WTC11 (cell line): Measurements from ENCODE around the gene GPR149. TPM values are rescaled to one million over a fixed set of nuclear protein-coding genes. Genes with fewer than 3 reads are reported as not detected.

Experiments used
- ATAC-seq: fragments of 200-7000 bp; cut with Tn5 transposase; 2 replicates; pipeline ENCODE4 v1.10.0; 2021; ENCODE audit warnings: mild to moderate bottlenecking, moderate library complexity
- CTCF ChIA-PET: fragments of 300-600 bp; sonication (Branson Sonifier 250); formaldehyde crosslinking; loops from one replicate; lab custom pipeline; 2021; ENCODE audit warnings: antibody characterized with exemption; lab: Charles Lee
- POLR2A ChIA-PET: fragments of 350-600 bp; sonication (Branson Sonifier 250); formaldehyde crosslinking; loops from one replicate; lab custom pipeline; 2021; ENCODE audit warnings: antibody characterized with exemption; lab: Charles Lee
- DNase-seq: peaks from one replicate; pipeline ENCODE4 v3.0.0; 2021; ENCODE audit warnings: low spot score
- H3K27ac Mint-ChIP-seq: 2 replicates; pipeline ENCODE4 v1.8.0; 2021; ENCODE audit warnings: mixed read lengths
- H3K27me3 Mint-ChIP-seq: 2 replicates; pipeline ENCODE4 v1.8.0; 2021; ENCODE audit warnings: low read depth, mild to moderate bottlenecking, moderate library complexity, mixed read lengths
- H3K36me3 Mint-ChIP-seq: 2 replicates; pipeline ENCODE4 v1.8.0; 2021; ENCODE audit warnings: mixed read lengths
- H3K4me1 Mint-ChIP-seq: 2 replicates; pipeline ENCODE4 v1.8.0; 2022; ENCODE audit warnings: mixed read lengths
- H3K4me3 Mint-ChIP-seq: 2 replicates; pipeline ENCODE4 v1.8.0; 2021; ENCODE audit warnings: mild to moderate bottlenecking, moderate library complexity, mixed read lengths
- H3K9me3 Mint-ChIP-seq: 2 replicates; pipeline ENCODE4 v1.8.0; 2021; ENCODE audit warnings: mixed read lengths
- CBFB ChIP-seq: sonication (generic); formaldehyde crosslinking; IDR thresholded peaks from 2 replicates; pipeline ENCODE4 v1.8.1; 2022; ENCODE audit warnings: mild to moderate bottlenecking, low read depth, missing genetic modification reagents
- CREM ChIP-seq: sonication (generic); formaldehyde crosslinking; IDR thresholded peaks from 2 replicates; pipeline ENCODE4 v1.8.1; 2022; ENCODE audit warnings: mild to moderate bottlenecking, missing genetic modification reagents, moderate library complexity
- EMX1 ChIP-seq: fragments of 250-450 bp; sonication (Bioruptor Pico); IDR thresholded peaks from 2 replicates; pipeline ENCODE4 v1.8.0; 2021; ENCODE audit warnings: mild to moderate bottlenecking
- FOXJ3 ChIP-seq: sonication (generic); formaldehyde crosslinking; IDR thresholded peaks from 2 replicates; pipeline ENCODE4 v1.9.0; 2021; ENCODE audit warnings: missing genetic modification reagents, mild to moderate bottlenecking, borderline replicate concordance
- FOXK1 ChIP-seq: sonication (generic); formaldehyde crosslinking; IDR thresholded peaks from 2 replicates; pipeline ENCODE4 v1.8.0; 2022; ENCODE audit warnings: mild to moderate bottlenecking, moderate library complexity, missing genetic modification reagents
- GABPB1 ChIP-seq: sonication (generic); formaldehyde crosslinking; IDR thresholded peaks from 2 replicates; pipeline ENCODE4 v1.8.1; 2023; ENCODE audit warnings: mild to moderate bottlenecking, missing genetic modification reagents
- JAZF1 ChIP-seq: fragments of 250-450 bp; sonication (Bioruptor Pico); IDR thresholded peaks from 2 replicates; pipeline ENCODE4 v1.9.0; 2021; ENCODE audit warnings: moderate library complexity, mild to moderate bottlenecking, inconsistent platforms
- MAX ChIP-seq: sonication (generic); formaldehyde crosslinking; IDR thresholded peaks from 2 replicates; pipeline ENCODE4 v1.8.0; 2022; ENCODE audit warnings: mild to moderate bottlenecking, missing genetic modification reagents
- NFE2L1 ChIP-seq: sonication (generic); formaldehyde crosslinking; IDR thresholded peaks from 2 replicates; pipeline ENCODE4 v1.8.1; 2023; ENCODE audit warnings: missing genetic modification reagents
- NR3C1 ChIP-seq: sonication (generic); formaldehyde crosslinking; conservative IDR thresholded peaks from 2 replicates; pipeline ENCODE4 v1.8.1; 2023; ENCODE audit warnings: low read depth, mild to moderate bottlenecking, missing genetic modification reagents
- RELA ChIP-seq: sonication (generic); formaldehyde crosslinking; IDR thresholded peaks from 2 replicates; pipeline ENCODE4 v1.8.1; 2022; ENCODE audit warnings: missing genetic modification reagents, mild to moderate bottlenecking, borderline replicate concordance
- TEAD4 ChIP-seq: sonication (generic); formaldehyde crosslinking; IDR thresholded peaks from 2 replicates; pipeline ENCODE4 v1.8.0; 2022; ENCODE audit warnings: mild to moderate bottlenecking, missing genetic modification reagents
- USF2 ChIP-seq: sonication (generic); formaldehyde crosslinking; IDR thresholded peaks from 2 replicates; pipeline ENCODE4 v1.8.1; 2023; ENCODE audit warnings: mild to moderate bottlenecking, missing genetic modification reagents, moderate library complexity
- ZNF121 ChIP-seq: sonication (generic); formaldehyde crosslinking; IDR thresholded peaks from 2 replicates; pipeline ENCODE4 v1.8.0; 2023; ENCODE audit warnings: missing genetic modification reagents
- ZNF219 ChIP-seq: sonication (generic); formaldehyde crosslinking; IDR thresholded peaks from 2 replicates; pipeline ENCODE4 v1.8.0; 2023; ENCODE audit warnings: missing genetic modification reagents, mild to moderate bottlenecking, borderline replicate concordance
- ZNF281 ChIP-seq: sonication (generic); formaldehyde crosslinking; IDR thresholded peaks from 2 replicates; pipeline ENCODE4 v1.8.0; 2023; ENCODE audit warnings: mild to moderate bottlenecking, missing genetic modification reagents
- total RNA-seq: library from RNA; stranded (reverse); gene quantifications from 3 replicates; pipeline ENCODE4 v1.2.3, GENCODE V29; 2021
- TF ChIP-seq, protein P1 (sequence below): fragments of 250-450 bp; sonication (Bioruptor Pico); IDR thresholded peaks from 2 replicates; pipeline ENCODE4 v1.9.0; 2021; ENCODE audit warnings: mild to moderate bottlenecking, borderline replicate concordance
- TF ChIP-seq, protein P2 (sequence below): sonication (generic); formaldehyde crosslinking; IDR thresholded peaks from 2 replicates; pipeline ENCODE4 v1.8.1; 2022; ENCODE audit warnings: low read depth, missing genetic modification reagents, borderline replicate concordance
- TF ChIP-seq, protein P3 (sequence below): sonication (generic); formaldehyde crosslinking; IDR thresholded peaks from 2 replicates; pipeline ENCODE4 v1.8.1; 2023; ENCODE audit warnings: mild to moderate bottlenecking, missing genetic modification reagents

GPR149 gene
- total RNA-seq, 1 experiment from 2014 or later = not detected

DNA sequence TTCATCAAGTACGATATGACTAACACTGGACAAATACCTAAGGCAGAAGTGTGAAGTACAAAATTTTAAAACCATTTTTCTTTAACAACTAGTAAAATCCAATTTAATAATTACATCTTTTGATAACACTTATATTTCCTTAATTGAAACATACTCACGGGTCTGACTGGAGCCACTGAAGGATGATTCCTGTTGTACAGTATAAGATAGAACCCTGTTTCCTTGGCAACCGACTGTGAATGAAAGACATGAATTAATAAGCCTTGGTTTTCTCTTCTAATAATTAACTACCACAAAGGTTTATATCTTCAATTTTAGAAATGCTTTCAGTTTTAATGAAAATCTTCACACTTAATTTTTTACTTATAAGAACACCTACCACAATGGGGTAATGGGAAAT, 125.1 kb downstream of the GPR149 start:
- DNase-seq (no peak), ATAC-seq (no peak)
- Mint-ChIP-seq H3K27me3 (no peaks in the 10 kb centered on the region), H3K36me3 (peaks cover 88% of the 10 kb centered on the region), H3K4me3 (no peak overlapping the region), H3K9me3 (no peaks in the 10 kb centered on the region), H3K4me1 (no peaks in the 10 kb centered on the region), H3K27ac (no peak overlapping the region)
- CTCF ChIA-PET = no interaction called here
- TF ChIP-seq TEAD4 (CRISPR knock-in tag) = no peak
- TF ChIP-seq EMX1 = no peak
- TF ChIP-seq CREM = no peak
- no peak for TF ChIP-seq FOXJ3 (CRISPR knock-in tag)
- TF ChIP-seq ZNF219 (CRISPR knock-in tag) = no peak
- TF ChIP-seq, protein P1, sequence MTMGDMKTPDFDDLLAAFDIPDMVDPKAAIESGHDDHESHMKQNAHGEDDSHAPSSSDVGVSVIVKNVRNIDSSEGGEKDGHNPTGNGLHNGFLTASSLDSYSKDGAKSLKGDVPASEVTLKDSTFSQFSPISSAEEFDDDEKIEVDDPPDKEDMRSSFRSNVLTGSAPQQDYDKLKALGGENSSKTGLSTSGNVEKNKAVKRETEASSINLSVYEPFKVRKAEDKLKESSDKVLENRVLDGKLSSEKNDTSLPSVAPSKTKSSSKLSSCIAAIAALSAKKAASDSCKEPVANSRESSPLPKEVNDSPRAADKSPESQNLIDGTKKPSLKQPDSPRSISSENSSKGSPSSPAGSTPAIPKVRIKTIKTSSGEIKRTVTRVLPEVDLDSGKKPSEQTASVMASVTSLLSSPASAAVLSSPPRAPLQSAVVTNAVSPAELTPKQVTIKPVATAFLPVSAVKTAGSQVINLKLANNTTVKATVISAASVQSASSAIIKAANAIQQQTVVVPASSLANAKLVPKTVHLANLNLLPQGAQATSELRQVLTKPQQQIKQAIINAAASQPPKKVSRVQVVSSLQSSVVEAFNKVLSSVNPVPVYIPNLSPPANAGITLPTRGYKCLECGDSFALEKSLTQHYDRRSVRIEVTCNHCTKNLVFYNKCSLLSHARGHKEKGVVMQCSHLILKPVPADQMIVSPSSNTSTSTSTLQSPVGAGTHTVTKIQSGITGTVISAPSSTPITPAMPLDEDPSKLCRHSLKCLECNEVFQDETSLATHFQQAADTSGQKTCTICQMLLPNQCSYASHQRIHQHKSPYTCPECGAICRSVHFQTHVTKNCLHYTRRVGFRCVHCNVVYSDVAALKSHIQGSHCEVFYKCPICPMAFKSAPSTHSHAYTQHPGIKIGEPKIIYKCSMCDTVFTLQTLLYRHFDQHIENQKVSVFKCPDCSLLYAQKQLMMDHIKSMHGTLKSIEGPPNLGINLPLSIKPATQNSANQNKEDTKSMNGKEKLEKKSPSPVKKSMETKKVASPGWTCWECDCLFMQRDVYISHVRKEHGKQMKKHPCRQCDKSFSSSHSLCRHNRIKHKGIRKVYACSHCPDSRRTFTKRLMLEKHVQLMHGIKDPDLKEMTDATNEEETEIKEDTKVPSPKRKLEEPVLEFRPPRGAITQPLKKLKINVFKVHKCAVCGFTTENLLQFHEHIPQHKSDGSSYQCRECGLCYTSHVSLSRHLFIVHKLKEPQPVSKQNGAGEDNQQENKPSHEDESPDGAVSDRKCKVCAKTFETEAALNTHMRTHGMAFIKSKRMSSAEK (CRISPR knock-in tag) = no peak
- no peak for TF ChIP-seq FOXK1 (CRISPR knock-in tag)
- no peak for TF ChIP-seq RELA (CRISPR knock-in tag)
- TF ChIP-seq, protein P2, sequence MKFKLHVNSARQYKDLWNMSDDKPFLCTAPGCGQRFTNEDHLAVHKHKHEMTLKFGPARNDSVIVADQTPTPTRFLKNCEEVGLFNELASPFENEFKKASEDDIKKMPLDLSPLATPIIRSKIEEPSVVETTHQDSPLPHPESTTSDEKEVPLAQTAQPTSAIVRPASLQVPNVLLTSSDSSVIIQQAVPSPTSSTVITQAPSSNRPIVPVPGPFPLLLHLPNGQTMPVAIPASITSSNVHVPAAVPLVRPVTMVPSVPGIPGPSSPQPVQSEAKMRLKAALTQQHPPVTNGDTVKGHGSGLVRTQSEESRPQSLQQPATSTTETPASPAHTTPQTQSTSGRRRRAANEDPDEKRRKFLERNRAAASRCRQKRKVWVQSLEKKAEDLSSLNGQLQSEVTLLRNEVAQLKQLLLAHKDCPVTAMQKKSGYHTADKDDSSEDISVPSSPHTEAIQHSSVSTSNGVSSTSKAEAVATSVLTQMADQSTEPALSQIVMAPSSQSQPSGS (CRISPR knock-in tag) = no peak
- no peak for TF ChIP-seq GABPB1
- TF ChIP-seq, protein P3, sequence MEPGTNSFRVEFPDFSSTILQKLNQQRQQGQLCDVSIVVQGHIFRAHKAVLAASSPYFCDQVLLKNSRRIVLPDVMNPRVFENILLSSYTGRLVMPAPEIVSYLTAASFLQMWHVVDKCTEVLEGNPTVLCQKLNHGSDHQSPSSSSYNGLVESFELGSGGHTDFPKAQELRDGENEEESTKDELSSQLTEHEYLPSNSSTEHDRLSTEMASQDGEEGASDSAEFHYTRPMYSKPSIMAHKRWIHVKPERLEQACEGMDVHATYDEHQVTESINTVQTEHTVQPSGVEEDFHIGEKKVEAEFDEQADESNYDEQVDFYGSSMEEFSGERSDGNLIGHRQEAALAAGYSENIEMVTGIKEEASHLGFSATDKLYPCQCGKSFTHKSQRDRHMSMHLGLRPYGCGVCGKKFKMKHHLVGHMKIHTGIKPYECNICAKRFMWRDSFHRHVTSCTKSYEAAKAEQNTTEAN (CRISPR knock-in tag) = no peak
- POLR2A ChIA-PET = no interaction called here

- H3K36me3 Mint-ChIP-seq = peaks cover 87% of the 10 kb centered on the region
- TF ChIP-seq MAX (CRISPR knock-in tag) = no peak
- TF ChIP-seq NFE2L1 (CRISPR knock-in tag) = no peak
- TF ChIP-seq USF2 = no peak
- TF ChIP-seq, protein P1 (CRISPR knock-in tag) = no peak
- no peak for TF ChIP-seq FOXK1 (CRISPR knock-in tag)
- TF ChIP-seq JAZF1 (CRISPR knock-in tag) = no peak
- TF ChIP-seq ZNF121 (CRISPR knock-in tag) = no peak
- TF ChIP-seq ZNF281 (CRISPR knock-in tag) = no peak
- no peak for TF ChIP-seq NR3C1 (CRISPR knock-in tag)
- no peak for TF ChIP-seq CBFB
Observed at GRCh38 chr3:154304116-154304786, 125.7 kb downstream of the GPR149 start.

More at GRCh38 chr3:154304116-154304786, 125.7 kb downstream of the GPR149 start:
- POLR2A ChIA-PET = no interaction called here
- ATAC-seq = no peak
- no peak overlapping the region for H3K4me3 Mint-ChIP-seq
- no peaks in the 10 kb centered on the region for H3K4me1 Mint-ChIP-seq
- H3K9me3 Mint-ChIP-seq = no peaks in the 10 kb centered on the region
- H3K27me3 Mint-ChIP-seq = no peaks in the 10 kb centered on the region
- CTCF ChIA-PET = no interaction called here
- no peak overlapping the region for H3K27ac Mint-ChIP-seq
- no peak for DNase-seq
